Lower leg skin (tissue), 4 donors: ENCODE data around the gene KIZ. TPM values are rescaled to one million over a fixed set of nuclear protein-coding genes. Genes with fewer than 3 reads are reported as not detected.
"Not testable (repeated sequence)": the region's sequence is repeated elsewhere in the genome, so short reads cannot be mapped to it uniquely, and the experiment has no call there.

Experiments
- DNase-seq, 2 donors: peaks; one replicate each; pipeline ENCODE4 v3.0.0-alpha.2; 2019; ENCODE audit warnings: low spot score in 2 of 2
- H3K4me3 ChIP-seq: fragments of 200-600 bp; sonication (generic); 2 replicates; pipeline ENCODE4 v1.5.1; 2017; ENCODE audit warnings: mild to moderate bottlenecking, low read depth; ENCODE audit not compliant: poor library complexity, severe bottlenecking
- POLR2A ChIP-seq, 2 donors: fragments of 450-650 bp; IDR thresholded peaks; one replicate each; pipeline ENCODE4 v1.6.1; 2016 to 2017; ENCODE audit warnings: antibody characterized with exemption in 2 of 2, mild to moderate bottlenecking in 1 of 2, moderate library complexity in 1 of 2
- WGBS, 2 donors: methylation state at CpG; one replicate each; pipeline ENCODE4 v1.1.5; 2018; 5-methylcytosine and 5-hydroxymethylcytosine counted together
- intact Hi-C: fragments of 100-400 bp; cut with DNase I; formaldehyde crosslinking; loops from one replicate; pipeline ENCODE4 v1.15.0; 2023; ENCODE audit warnings: low total_unique reads
- total RNA-seq, 4 donors: library from RNA; depleted of rRNA; stranded (reverse); fragments of >200 nt; gene quantifications; one replicate each; pipeline ENCODE4 v1.1.0, GENCODE V29; 2016
- TF ChIP-seq, protein P1 (sequence below), 3 donors: fragments of 450-650 bp; IDR thresholded peaks; one replicate each; pipeline ENCODE4 v1.5.1; 2016; ENCODE audit warnings: antibody characterized with exemption in 3 of 3, mild to moderate bottlenecking in 3 of 3, moderate library complexity in 2 of 3

The KIZ gene
- total RNA-seq, 4 donors from 2014 or later = 17.8 to 25.0 (median 23.0) TPM

DNA sequence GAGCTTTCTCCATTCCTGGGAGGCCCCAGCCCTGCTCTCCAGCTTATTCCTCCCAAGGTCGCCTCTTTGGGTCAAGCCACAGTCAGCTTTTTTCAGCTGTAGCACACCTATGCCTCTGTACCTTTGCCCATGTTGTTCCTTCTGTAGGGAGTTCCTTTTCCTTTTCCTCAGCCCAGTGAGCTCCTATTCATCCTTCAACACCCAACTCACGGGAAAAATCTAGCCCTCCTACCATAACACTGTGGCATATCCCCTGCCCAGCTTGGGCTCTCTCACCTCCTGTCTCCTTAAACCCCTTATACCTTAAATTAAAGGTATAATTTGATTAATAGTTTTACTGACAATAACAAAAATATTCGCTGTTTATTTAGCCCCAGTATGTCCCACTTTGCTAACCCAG is 118.9 kb downstream of the KIZ start:
- TF ChIP-seq POLR2A (IDR thresholded peaks at IDR 0.05) = no peak
- TF ChIP-seq, protein P1, sequence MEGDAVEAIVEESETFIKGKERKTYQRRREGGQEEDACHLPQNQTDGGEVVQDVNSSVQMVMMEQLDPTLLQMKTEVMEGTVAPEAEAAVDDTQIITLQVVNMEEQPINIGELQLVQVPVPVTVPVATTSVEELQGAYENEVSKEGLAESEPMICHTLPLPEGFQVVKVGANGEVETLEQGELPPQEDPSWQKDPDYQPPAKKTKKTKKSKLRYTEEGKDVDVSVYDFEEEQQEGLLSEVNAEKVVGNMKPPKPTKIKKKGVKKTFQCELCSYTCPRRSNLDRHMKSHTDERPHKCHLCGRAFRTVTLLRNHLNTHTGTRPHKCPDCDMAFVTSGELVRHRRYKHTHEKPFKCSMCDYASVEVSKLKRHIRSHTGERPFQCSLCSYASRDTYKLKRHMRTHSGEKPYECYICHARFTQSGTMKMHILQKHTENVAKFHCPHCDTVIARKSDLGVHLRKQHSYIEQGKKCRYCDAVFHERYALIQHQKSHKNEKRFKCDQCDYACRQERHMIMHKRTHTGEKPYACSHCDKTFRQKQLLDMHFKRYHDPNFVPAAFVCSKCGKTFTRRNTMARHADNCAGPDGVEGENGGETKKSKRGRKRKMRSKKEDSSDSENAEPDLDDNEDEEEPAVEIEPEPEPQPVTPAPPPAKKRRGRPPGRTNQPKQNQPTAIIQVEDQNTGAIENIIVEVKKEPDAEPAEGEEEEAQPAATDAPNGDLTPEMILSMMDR (IDR thresholded peaks at IDR 0.05) = no peak
- intact Hi-C loops = no loop called here
- DNase-seq = no peak
- H3K4me3 ChIP-seq = no peak overlapping the region
- 97 to 98% methylated on average over 3 of the region's 3 CpGs for WGBS, 2 donors

DNA sequence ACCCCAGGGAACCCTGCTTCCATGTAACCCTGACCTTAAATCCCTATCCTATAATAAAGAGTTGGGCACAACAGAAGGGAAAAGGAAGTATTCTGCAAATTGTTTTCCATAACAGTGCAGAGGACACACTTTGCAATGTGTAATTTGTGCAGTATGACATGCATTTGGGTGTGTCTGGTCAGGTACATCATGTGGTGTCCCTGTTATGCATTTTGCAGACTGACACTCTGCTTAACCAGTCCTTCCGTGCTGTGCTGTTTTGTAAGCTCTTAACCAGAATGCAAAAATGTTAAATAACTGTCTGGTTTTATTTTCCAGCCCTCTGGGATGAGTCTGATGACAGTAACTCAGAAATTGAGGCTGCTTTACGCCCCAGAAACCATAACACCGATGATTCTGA is 120.3 kb downstream of the KIZ start:
- WGBS, 2 donors = 87 to 90% methylated on average over 3 of the region's 3 CpGs

DNA sequence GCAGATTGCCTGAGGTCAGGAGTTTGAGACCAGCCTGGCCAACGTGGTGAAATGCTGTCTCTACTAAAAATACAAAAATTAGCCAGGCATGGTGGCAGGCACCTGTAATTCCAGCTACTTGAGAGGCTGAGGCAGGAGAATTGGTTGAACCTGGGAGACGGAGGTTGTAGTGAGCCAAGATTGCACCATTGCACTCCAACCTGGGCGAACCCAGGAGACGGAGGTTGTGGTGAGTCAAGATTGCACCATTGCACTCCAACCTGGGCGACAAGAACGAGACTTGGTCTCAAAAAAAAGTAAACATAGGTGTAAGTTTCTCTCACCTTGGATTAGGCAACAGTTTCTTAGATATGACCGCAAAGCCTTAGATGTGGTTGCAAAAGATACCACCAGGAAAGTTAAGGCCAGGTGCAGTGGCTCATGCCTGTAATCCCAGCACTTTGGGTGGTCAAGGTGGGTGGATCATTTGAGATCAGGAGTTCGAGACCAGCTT is 121.8 kb downstream of the KIZ start:
- DNase-seq, intact Hi-C loops: not testable (repeated sequence)
- WGBS, 2 donors = 85 to 86% methylated on average over 8 of the region's 8 CpGs

More for the DNA sequence above, 120.3 kb downstream of the KIZ start:
- no peak for DNase-seq
- intact Hi-C loops = no loop called here
- TF ChIP-seq, protein P1 (IDR thresholded peaks at IDR 0.05) = no peak
- no peak for TF ChIP-seq POLR2A (IDR thresholded peaks at IDR 0.05)
- no peak overlapping the region for H3K4me3 ChIP-seq

DNA sequence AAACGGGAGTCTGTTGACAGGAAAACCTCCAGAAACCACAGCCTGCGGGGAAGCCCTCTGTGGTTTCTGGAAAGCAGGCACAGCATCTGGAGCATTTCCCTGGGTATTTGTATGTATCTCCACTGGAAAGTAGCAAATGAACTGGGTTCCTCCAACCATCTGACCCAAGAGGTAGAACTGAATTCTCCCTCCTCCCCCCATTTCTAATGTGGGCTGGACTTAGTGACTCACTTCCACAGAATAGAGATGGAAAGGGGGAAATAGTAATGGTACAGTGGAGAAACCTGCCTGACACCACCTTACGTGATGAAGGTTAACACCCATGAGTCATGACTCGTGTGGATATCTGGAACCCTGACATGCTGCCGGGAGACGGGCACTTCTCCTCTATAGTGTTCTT is 125.4 kb downstream of the KIZ start:
- intact Hi-C loops = no loop called here
- 53 to 54% methylated on average over 6 of the region's 6 CpGs for WGBS, 2 donors
- DNase-seq = peak in 1 of 2 donors; percentile 32
- no peak for TF ChIP-seq POLR2A (IDR thresholded peaks at IDR 0.05)
- TF ChIP-seq, protein P1 (IDR thresholded peaks at IDR 0.05) = no peak
- no peak overlapping the region for H3K4me3 ChIP-seq

More for the DNA sequence above, 121.8 kb downstream of the KIZ start:
- not testable (repeated sequence) for H3K4me3 ChIP-seq

DNA sequence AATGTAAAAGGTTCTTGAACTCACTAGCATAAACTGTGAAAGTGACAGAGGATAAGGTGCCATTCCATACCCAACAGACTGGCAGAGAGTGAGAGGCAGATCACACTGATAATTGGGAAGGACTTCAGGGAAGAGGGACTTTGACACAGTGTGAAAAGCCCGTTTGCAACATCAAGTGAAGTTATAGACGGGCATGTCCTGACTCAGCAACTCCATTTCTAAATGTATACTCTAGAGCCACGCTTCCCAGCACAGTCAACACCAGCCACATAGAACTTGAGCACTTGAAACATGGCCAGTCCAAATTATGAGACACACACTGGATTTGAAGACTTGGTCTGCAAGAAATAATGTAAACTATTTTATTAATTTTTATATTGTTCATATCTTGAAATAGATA is 131.3 kb downstream of the KIZ start:
- 72 to 75% methylated on average over 3 of the region's 3 CpGs for WGBS, 2 donors
- no peak for TF ChIP-seq POLR2A (IDR thresholded peaks at IDR 0.05)
- TF ChIP-seq, protein P1 (IDR thresholded peaks at IDR 0.05) = no peak
- intact Hi-C loops = no loop called here
- no peak overlapping the region for H3K4me3 ChIP-seq
- no peak for DNase-seq

DNA sequence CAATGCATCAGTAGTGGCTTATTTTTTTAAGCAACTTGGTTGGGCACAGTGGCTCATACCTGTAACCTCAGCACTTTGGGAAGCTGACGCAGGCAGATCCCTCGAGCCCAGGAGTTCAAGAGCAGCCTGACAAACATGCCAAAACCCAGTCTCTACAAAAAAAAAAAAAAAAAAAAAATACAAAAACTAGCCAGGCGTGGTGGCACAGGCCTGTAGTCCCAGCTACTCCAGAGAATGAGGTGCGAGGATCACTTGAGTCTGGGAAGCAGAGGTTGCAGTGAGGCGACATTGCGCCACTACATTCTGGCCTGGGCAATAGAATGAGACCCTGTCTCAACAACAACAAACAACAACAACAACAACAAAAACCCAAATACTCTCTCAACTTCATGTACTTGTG is 132.5 kb downstream of the KIZ start:
- intact Hi-C loops = no loop called here
- no peak for DNase-seq
- TF ChIP-seq, protein P1 (IDR thresholded peaks at IDR 0.05) = no peak
- no peak for TF ChIP-seq POLR2A (IDR thresholded peaks at IDR 0.05)
- WGBS, 2 donors = 85% methylated on average over 6 of the region's 6 CpGs
- H3K4me3 ChIP-seq = no peak overlapping the region
